HG03280 (cell line): ENCODE data around the gene BTRC.
"Not testable (repeated sequence)": the region's sequence is repeated elsewhere in the genome, so short reads cannot be mapped to it uniquely, and the experiment has no call there.

Experiments
- ATAC-seq: cut with Tn5 transposase; IDR thresholded peaks from one replicate; pipeline ENCODE4 v1.9.1; 2021; ENCODE audit warnings: mild to moderate bottlenecking, moderate library complexity; ENCODE audit not compliant: unreplicated experiment

The BTRC gene

GRCh38 chr10:101577121-101577871, 223.3 kb downstream of the BTRC start:
- no peak for ATAC-seq

- no peak for ATAC-seq
Observed at GRCh38 chr10:101578192-101578591, 224.2 kb downstream of the BTRC start.

- ATAC-seq, result no peak
Observed at GRCh38 chr10:101578803-101579515, 225.0 kb downstream of the BTRC start.

- no peak for ATAC-seq
Observed at GRCh38 chr10:101579516-101579870, 225.5 kb downstream of the BTRC start.

GRCh38 chr10:101580486-101581399, 226.8 kb downstream of the BTRC start:
- ATAC-seq, result no peak

DNA sequence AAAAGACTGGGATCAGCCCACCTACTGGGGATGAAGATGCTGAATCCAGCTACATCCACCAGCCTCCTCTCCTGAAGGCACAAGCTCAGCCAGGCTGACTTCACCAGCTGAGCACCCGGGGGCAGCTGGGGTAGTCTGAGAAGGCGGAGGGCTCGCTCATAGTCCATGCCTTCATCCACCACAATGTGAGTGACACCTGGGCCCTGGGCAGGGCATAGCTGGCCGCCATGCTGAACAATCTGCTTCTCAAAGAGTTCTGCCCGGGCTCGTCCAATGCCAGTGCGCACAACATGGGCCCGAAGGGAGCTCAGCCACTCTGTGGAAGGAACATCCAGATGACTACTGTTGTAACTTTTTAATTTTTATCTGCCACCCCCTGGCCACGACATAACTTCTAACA, 231.9 kb downstream of the BTRC start:
- ATAC-seq, result no peak

- peak; percentile 94 for ATAC-seq
Observed at GRCh38 chr10:101587725-101588653, 234.0 kb downstream of the BTRC start, which contains the start of the genes DPCD and POLL. Gene DPCD, plus strand, starts transcription at chr10:101588321. Its CDS starts 16 bp downstream, at chr10:101588337. Gene POLL, minus strand, starts transcription at chr10:101588257. Its CDS starts 897 bp downstream, at chr10:101587360.

DNA sequence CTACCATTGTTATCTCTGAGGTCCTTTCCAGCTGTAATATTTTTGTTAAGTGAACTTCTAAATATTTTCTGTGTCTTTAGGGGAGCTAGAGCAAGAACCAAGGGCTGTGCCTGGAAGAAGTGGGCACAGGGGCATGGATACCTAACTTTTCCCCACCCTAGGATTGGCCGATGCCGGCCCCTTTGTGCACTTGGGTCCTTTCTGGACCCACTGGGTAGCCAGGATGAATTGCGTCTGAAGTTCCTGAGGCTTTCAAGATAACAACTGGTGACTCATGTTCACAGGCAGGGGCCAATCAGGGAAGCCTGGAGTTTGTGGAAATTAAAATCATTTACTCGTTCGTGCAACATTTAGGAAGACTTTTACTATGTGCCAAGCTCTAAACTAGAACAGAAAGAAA, 234.9 kb downstream of the BTRC start:
- no peak for ATAC-seq

DNA sequence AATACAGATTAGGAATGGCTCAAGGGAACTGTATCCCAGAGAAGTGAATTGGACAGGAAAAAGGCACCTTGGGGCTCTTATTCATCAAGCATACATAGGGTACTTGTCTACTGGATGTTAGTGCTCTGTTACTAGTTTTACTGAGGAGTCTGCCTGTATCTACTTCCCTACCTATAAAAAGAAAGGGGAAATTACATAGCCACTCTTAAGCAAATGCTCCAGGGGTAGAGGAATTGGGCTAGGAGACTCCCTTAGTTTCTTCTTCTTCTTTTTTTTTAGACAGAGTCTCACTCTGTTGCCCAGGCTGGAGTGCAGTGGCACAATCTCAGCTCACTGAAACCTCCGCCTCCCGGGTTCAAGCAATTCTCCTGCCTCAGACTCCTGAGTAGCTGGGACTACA, 239.4 kb downstream of the BTRC start:
- ATAC-seq, result not testable (repeated sequence)

- no peak for ATAC-seq
Observed at GRCh38 chr10:101595591-101596433, 241.8 kb downstream of the BTRC start.

GRCh38 chr10:101597091-101597900, 243.3 kb downstream of the BTRC start:
- ATAC-seq, result no peak

GRCh38 chr10:101601541-101601940, 247.6 kb downstream of the BTRC start:
- ATAC-seq, result no peak

DNA sequence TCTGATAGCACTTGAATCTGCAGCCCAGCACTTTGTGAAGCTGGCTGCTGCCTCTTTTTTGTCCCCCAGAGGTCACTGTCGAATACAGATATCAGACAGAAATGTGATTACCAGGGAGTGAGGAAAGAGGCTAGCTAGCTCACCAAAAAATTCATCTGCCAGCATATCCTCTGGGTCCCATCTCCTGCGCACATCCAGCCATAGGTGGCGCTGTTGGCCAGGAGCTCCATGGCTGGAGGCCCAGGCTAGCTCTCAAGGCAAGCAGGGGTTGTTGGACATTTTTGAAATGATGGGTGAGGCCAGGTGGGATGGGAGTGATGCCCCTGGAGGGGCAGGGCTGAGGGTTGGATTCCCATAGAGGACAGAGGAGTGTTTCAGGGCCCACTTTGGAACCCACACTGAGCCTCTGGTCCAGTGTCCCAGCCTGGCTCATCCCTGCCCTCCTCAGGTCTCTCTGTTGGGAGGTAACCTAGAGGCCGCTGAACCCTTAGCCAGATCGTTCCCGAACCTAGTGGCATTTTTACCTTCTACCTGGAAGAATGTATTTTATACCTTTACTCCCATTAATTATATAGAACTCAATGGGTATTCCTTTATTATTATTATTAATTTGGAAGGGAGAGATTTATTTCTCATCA, 248.9 kb downstream of the BTRC start:
- peak; percentile 70 for ATAC-seq
